Endodermal cell (in vitro differentiated cells): ENCODE measurements around the gene SORCS1. TPM values are rescaled to one million over a fixed set of nuclear protein-coding genes. Genes with fewer than 3 reads are reported as not detected.

Experiments used
- DNase-seq: peaks from one replicate; pipeline ENCODE4 v3.0.0-alpha.2; 2017
- H3K27ac ChIP-seq: 2 replicates; pipeline ENCODE4 v1.5.1; 2013; ENCODE audit warnings: mild to moderate bottlenecking, low read depth, low read length, moderate library complexity
- H3K27me3 ChIP-seq: 2 replicates; pipeline ENCODE4 v1.6.1; 2013; ENCODE audit warnings: mild to moderate bottlenecking, low read length, moderate library complexity; ENCODE audit not compliant: insufficient read depth, control insufficient read depth, poor library complexity, severe bottlenecking
- H3K36me3 ChIP-seq: 2 replicates; pipeline ENCODE4 v1.7.0; 2013; ENCODE audit warnings: mild to moderate bottlenecking, low read length, moderate library complexity; ENCODE audit not compliant: control insufficient read depth, insufficient read depth
- H3K4me1 ChIP-seq: one replicate; pipeline ENCODE4 v1.7.0; 2013; ENCODE audit warnings: low read length; ENCODE audit not compliant: control insufficient read depth, insufficient read depth
- H3K4me3 ChIP-seq: 2 replicates; pipeline ENCODE4 v1.5.1; 2013; ENCODE audit warnings: mild to moderate bottlenecking, low read length, moderate library complexity
- H3K9ac ChIP-seq: 2 replicates; pipeline ENCODE4 v1.6.1; 2013; ENCODE audit warnings: mild to moderate bottlenecking, low read length, moderate library complexity; ENCODE audit not compliant: poor library complexity, severe bottlenecking; ENCODE audit errors: extremely low read depth
- H3K9me3 ChIP-seq: 2 replicates; pipeline ENCODE4 v1.6.1; 2013; ENCODE audit warnings: mild to moderate bottlenecking, low read length, moderate library complexity; ENCODE audit not compliant: control insufficient read depth
- H3K27ac Mint-ChIP-seq: 2 replicates; pipeline ENCODE4 v1.8.0; 2020; ENCODE audit warnings: mixed read lengths
- H3K27me3 Mint-ChIP-seq: 2 replicates; pipeline ENCODE4 v1.8.0; 2021; ENCODE audit warnings: mild to moderate bottlenecking, mixed read lengths; ENCODE audit not compliant: insufficient read depth
- H3K36me3 Mint-ChIP-seq: 2 replicates; pipeline ENCODE4 v1.8.0; 2020; ENCODE audit warnings: low read depth, mixed read lengths
- H3K4me1 Mint-ChIP-seq: 2 replicates; pipeline ENCODE4 v1.8.0; 2020; ENCODE audit warnings: mixed read lengths
- H3K4me3 Mint-ChIP-seq: 2 replicates; pipeline ENCODE4 v1.8.0; 2020; ENCODE audit warnings: mild to moderate bottlenecking, moderate library complexity, mixed read lengths
- H3K9me3 Mint-ChIP-seq: 2 replicates; pipeline ENCODE4 v1.8.0; 2020; ENCODE audit warnings: mild to moderate bottlenecking, mixed read lengths
- CTCF ChIP-seq: fragments of 200-600 bp; sonication (generic); conservative IDR thresholded peaks from 2 replicates; pipeline ENCODE4 v1.5.0; 2021; ENCODE audit warnings: antibody characterized with exemption, mild to moderate bottlenecking
- WGBS, 2 experiments: methylation state at CpG; one replicate each; pipeline versions ENCODE4 v1.1.5 to v1.1.7; 2013; ENCODE audit warnings: missing lambda C conversion rate in 2 of 2, mixed read lengths in 1 of 2; ENCODE audit not compliant: insufficient coverage in 1 of 2, insufficient read length in 1 of 2; 5-methylcytosine and 5-hydroxymethylcytosine counted together
- total RNA-seq, 2 donors: library from RNA; stranded (reverse); fragmentation: NEBNext Ultra II Directional in 1 of 2; extraction: Animal tissue kit (Norgen Biotek cat#: 25700) in 1 of 2; gene quantifications; 2 replicates in 1 of 2; 3 replicates in 1 of 2; pipeline ENCODE4 v1.2.1, GENCODE V29; 2021

Gene SORCS1
- total RNA-seq, 2 donors from 2014 or later = 57.4 to 79.6 TPM

- TF ChIP-seq CTCF = no peak
Measured at GRCh38 chr10:107004362-107004761, 160.1 kb downstream of the SORCS1 start.

GRCh38 chr10:107002068-107002467 lies 162.4 kb downstream of the SORCS1 start:
- Histone ChIP-seq H3K27ac (no peak overlapping the region), H3K9me3 (peaks cover 3% of the 10 kb centered on the region), H3K4me3 (no peak overlapping the region), H3K36me3 (peaks cover 12% of the 10 kb centered on the region), H3K27me3 (no peaks in the 10 kb centered on the region), H3K9ac (no peak overlapping the region), H3K4me1 (no peaks in the 10 kb centered on the region)
- TF ChIP-seq CTCF = no peak
- H3K4me3 Mint-ChIP-seq = no peak overlapping the region
- no peak for DNase-seq
- no peak overlapping the region for H3K27ac Mint-ChIP-seq
- WGBS, 2 experiments = 80% methylated on average over 3 of the region's 3 CpGs; no CpG with 5 or more reads in 1 of the 2 experiments
- H3K4me1 Mint-ChIP-seq = no peaks in the 10 kb centered on the region
- H3K36me3 Mint-ChIP-seq = peaks cover 6% of the 10 kb centered on the region
- no peaks in the 10 kb centered on the region for H3K27me3 Mint-ChIP-seq
- no peaks in the 10 kb centered on the region for H3K9me3 Mint-ChIP-seq

More at GRCh38 chr10:107004362-107004761, 160.1 kb downstream of the SORCS1 start:
- Histone ChIP-seq H3K36me3 (peaks cover 22% of the 10 kb centered on the region), H3K9ac (no peak overlapping the region), H3K27me3 (no peaks in the 10 kb centered on the region), H3K4me1 (no peaks in the 10 kb centered on the region), H3K4me3 (no peak overlapping the region), H3K9me3 (peaks cover 10% of the 10 kb centered on the region), H3K27ac (no peak overlapping the region)
- H3K4me1 Mint-ChIP-seq = no peaks in the 10 kb centered on the region
- no peak overlapping the region for H3K27ac Mint-ChIP-seq
- H3K9me3 Mint-ChIP-seq = no peaks in the 10 kb centered on the region
- 100% methylated on average over 1 to 2 of the region's 2 CpGs for WGBS, 2 experiments
- peaks cover 10% of the 10 kb centered on the region for H3K36me3 Mint-ChIP-seq
- H3K27me3 Mint-ChIP-seq = no peaks in the 10 kb centered on the region
- no peak for DNase-seq
- H3K4me3 Mint-ChIP-seq = no peak overlapping the region

GRCh38 chr10:106999118-106999707 lies 165.3 kb downstream of the SORCS1 start:
- Mint-ChIP-seq H3K36me3 (peaks cover 5% of the 10 kb centered on the region), H3K9me3 (no peaks in the 10 kb centered on the region), H3K4me3 (no peak overlapping the region), H3K4me1 (no peaks in the 10 kb centered on the region), H3K27ac (no peak overlapping the region), H3K27me3 (no peaks in the 10 kb centered on the region)
- TF ChIP-seq CTCF = no peak
- Histone ChIP-seq H3K27ac (no peak overlapping the region), H3K9ac (no peak overlapping the region), H3K9me3 (no peaks in the 10 kb centered on the region), H3K36me3 (peaks cover 13% of the 10 kb centered on the region), H3K4me1 (no peaks in the 10 kb centered on the region), H3K4me3 (no peak overlapping the region), H3K27me3 (no peaks in the 10 kb centered on the region)
- no peak for DNase-seq
- 71 to 91% methylated on average over 1 to 3 of the region's 3 CpGs for WGBS, 2 experiments
